Neuron (in vitro differentiated cells): ENCODE data around the gene GFER.

Experiments
- H2AFZ ChIP-seq: one replicate; pipeline ENCODE4 v1.6.1; 2013; ENCODE audit warnings: low read depth, mild to moderate bottlenecking, inconsistent platforms, low read length, moderate library complexity
- H3K27me3 ChIP-seq: one replicate; pipeline ENCODE4 v1.6.1; 2013; ENCODE audit warnings: low read length; ENCODE audit not compliant: insufficient read depth
- H3K36me3 ChIP-seq: one replicate; pipeline ENCODE4 v1.6.1; 2013; ENCODE audit warnings: low read length; ENCODE audit not compliant: insufficient read depth
- H3K4me1 ChIP-seq: one replicate; pipeline ENCODE4 v1.6.1; 2013; ENCODE audit warnings: low read length; ENCODE audit not compliant: insufficient read depth
- H3K4me3 ChIP-seq: 2 replicates; pipeline ENCODE4 v1.5.1; 2013; ENCODE audit warnings: mild to moderate bottlenecking, low read length, moderate library complexity
- H3K9me3 ChIP-seq: one replicate; pipeline ENCODE4 v1.6.1; 2013; ENCODE audit warnings: low read length

The GFER gene

DNA sequence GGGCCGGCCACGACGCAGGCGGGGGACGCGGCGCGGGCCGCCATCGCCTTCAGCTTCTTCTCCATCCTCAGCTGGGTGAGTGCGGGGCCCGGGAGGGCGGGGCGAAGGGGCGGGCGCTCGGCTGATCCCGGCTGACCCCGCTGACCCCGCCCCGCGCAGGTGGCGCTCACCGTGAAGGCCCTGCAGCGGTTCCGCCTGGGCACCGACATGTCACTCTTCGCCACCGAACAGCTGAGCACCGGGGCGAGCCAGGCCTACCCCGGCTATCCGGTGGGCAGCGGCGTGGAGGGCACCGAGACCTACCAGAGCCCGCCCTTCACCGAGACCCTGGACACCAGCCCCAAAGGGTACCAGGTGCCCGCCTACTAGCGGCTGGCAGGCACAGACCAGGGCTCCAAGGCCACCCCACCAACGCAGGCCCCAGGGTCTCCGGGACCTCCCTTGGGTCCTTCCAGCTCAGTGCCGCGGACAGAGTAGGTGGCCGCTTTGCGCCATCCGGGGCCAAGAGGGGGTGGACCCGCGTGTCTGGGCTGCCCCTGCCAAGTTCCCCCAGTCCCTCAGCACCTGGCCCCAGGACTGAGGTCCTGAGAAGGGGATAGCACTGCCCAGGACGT, 8.8 kb downstream of the GFER start:
- no peak overlapping the region for H3K4me3 ChIP-seq

DNA sequence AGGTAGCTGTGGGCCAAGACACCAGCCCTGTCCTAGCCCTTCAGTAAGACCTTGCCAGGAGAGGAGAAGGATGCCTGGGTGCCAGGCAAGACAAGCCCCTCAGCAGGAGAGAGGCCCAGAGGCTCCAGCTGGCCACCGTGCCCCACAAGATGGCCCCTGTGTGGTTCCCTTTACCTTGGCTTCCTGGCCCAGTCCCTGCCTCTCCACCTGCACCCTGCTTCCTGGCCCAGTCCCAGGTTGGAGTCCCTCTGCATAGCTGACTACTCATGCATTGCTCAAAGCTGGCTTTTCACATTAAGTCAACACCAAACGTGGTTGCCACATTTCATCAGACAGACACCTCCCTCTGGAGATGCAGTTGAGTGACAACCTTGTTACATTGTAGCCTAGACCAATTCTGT, 9.7 kb downstream of the GFER start:
- Histone ChIP-seq H3K36me3 (peaks cover 17% of the 10 kb centered on the region), H3K4me1 (peaks cover 10% of the 10 kb centered on the region), H3K9me3 (no peaks in the 10 kb centered on the region), H3K4me3 (no peak overlapping the region), H2AFZ (no peak overlapping the region), H3K27me3 (peaks cover 30% of the 10 kb centered on the region)

More for the DNA sequence above, 8.8 kb downstream of the GFER start:
- peaks cover 30% of the 10 kb centered on the region for H3K27me3 ChIP-seq
- H3K36me3 ChIP-seq = peaks cover 9% of the 10 kb centered on the region
- no peaks in the 10 kb centered on the region for H3K9me3 ChIP-seq
- peaks cover 10% of the 10 kb centered on the region for H3K4me1 ChIP-seq
- H2AFZ ChIP-seq = no peak overlapping the region

DNA sequence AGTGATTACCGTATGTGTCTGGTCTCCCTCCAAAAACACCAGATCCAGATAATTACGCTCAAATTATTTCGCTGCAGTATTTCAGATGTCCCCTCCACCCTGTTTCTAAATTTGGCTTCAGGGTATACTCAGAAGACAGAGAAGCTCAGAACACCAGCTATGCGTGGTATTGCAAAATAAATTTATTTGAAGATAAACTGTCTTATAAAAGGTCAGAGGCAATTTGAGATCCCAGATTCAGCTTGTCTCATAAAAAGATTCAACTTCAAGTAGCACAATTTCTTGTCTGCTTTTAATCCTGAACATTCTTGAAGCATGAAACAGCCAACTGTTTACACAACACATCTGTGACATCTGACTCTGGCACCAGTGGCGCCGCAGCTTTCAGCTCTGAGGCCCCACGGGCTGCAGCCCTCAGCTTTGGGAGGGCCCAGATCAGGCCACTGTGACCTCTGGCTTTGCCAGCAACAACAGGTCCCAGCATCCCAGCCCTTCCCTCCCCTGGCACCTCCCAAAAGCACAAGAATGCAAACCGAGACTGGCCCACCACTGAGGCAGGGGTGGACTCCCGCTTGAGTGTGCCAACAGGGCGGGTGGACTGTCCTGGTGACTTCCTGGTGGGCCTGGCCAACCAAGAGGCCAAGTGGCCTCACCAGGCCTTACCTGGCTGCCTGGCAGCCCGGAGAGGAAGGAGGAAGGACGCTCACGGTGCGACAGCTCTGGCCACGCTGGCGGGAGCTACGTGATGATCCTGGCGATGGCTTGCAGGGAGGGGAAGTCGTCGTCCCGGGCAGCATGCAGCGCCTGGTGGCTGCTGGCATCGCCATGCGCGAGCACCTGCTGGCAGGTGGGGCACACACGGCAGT, 13.7 kb downstream of the GFER start:
- Histone ChIP-seq H2AFZ (no peak overlapping the region), H3K4me1 (no peaks in the 10 kb centered on the region), H3K27me3 (peaks cover 5% of the 10 kb centered on the region), H3K4me3 (no peak overlapping the region), H3K9me3 (no peaks in the 10 kb centered on the region), H3K36me3 (peaks cover 55% of the 10 kb centered on the region)

DNA sequence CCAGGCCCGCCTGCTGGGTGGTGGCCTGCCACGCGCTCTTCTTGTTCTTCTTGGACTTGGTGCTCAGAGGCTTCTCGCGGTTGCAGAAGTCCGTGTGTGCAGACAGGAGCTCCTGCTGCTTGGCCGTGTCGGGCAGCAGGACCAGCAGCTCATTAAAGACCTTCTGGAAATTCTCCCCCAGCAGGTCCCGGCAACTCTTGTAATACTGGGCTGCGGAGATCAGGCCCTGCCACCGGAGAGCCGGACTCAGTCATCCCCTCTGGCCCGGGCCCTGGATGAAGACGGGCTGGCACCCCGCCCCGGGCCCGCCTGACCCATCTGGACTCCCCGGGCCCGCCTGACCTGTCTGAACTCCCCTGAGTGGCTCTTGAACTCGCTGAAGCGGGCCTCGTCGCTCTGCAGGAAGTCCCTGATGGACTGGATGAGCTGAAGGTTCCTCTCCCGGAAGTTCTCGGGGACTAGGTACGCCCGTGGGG, 14.4 kb downstream of the GFER start:
- H3K4me1 ChIP-seq = no peaks in the 10 kb centered on the region
- H3K9me3 ChIP-seq = no peaks in the 10 kb centered on the region
- no peak overlapping the region for H2AFZ ChIP-seq
- peaks cover 61% of the 10 kb centered on the region for H3K36me3 ChIP-seq
- H3K27me3 ChIP-seq = peaks cover under 1% of the 10 kb centered on the region
- no peak overlapping the region for H3K4me3 ChIP-seq

DNA sequence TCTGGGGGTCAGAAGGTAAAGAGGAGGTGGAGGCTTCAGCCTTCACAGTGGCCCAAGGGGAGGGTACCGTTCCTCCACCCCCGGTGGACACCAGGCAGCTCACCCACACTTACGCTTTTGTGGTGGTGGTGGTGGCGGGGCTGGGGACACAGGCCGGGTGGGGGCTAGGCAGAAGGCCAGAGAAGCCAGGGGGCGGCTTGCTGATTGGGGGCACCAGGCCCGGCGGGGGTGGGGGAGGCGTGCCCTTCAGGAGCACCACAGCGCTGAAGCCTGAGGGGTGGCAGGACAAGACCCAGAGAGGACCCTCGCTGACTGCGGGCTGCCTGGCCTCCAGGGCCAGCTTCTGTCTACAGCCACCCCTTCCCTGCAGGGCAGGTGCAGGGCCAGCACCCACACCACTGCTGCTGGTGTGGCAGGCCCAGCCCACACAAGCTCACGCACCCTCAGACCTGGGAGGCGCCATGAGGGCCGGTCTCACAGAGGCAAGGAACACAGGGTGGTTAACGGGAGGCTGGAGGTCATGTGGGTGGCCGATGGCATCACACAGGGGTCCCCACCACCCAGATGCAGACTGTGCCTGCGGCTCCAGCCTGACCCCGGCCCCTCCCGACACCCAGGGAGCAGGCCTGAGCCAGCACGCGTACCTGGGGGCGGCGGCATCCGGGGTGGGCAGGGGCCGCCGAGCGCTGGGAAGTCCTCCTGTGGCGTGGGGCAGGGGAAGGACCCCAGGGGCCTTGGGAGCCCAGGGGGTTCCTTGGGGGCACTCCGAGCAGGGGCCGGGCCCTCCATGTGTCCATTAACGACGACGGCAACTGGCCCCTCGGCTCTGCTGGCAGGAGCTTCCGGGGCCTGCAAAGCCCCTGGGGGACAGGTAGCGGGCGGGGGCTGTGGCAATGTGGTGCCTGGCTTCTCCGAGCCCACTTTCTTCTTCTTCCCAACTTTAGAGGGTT, 15.1 kb downstream of the GFER start:
- peaks cover 5% of the 10 kb centered on the region for H3K4me1 ChIP-seq
- H3K9me3 ChIP-seq = no peaks in the 10 kb centered on the region
- H3K4me3 ChIP-seq = no peak overlapping the region
- H3K36me3 ChIP-seq = peaks cover 63% of the 10 kb centered on the region
- no peak overlapping the region for H2AFZ ChIP-seq
- H3K27me3 ChIP-seq = no peaks in the 10 kb centered on the region

DNA sequence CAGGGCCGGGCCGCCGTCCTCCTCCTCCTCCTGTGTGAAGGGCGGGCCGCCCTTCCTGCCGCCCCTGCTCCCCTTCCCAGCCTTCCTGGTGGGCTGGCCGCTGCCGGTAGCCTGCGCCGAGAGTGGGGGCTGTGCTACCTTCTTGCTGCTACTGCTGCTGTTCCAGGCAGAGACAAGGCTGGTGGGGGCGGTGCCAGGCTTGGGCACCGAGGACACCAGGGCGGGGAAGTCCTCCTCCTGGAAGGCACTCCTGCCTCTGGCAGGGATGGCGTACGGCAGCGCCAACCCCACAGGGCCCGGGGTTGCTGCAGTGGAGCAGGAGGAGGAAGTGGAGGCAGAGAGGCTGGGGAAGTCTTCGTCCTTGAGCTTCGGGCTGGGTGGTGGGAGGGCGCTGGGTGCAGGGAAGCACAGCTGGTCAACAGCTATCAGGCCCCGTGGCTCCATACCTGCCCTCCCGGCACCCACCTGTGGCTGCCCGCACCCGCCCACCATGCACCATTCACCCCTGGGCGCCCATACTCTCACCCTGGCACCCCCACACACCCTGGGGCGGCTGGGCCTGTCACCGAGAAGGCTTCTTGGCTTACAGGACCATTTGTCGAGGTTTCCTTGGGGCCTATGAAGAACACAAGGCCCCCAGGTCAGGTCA, 16.0 kb downstream of the GFER start:
- peaks cover 63% of the 10 kb centered on the region for H3K36me3 ChIP-seq
- no peaks in the 10 kb centered on the region for H3K27me3 ChIP-seq
- no peak overlapping the region for H3K4me3 ChIP-seq
- H3K9me3 ChIP-seq = no peaks in the 10 kb centered on the region
- H2AFZ ChIP-seq = no peak overlapping the region
- peaks cover 13% of the 10 kb centered on the region for H3K4me1 ChIP-seq

DNA sequence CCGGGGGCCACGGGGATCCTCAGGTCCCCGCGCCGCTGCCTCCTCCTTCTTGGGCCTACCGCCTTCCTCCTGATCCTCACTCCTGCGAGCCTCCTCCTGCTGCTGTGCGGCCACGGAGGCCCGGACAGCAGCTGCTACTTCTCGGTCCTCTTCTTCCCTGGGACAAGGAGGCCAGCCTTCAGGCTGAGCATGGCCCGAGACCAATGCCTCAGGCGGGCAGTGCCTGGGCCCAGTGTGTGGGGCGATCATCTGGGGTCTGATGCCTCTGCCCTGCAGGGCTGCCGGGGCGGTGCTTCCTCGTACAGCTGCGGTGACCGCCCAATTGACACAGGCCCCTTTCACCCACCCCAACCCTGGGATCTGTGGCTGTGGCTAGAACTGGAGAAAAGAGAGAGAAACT, 17.0 kb downstream of the GFER start:
- Histone ChIP-seq H2AFZ (no peak overlapping the region), H3K9me3 (no peaks in the 10 kb centered on the region), H3K27me3 (no peaks in the 10 kb centered on the region), H3K36me3 (peaks cover 63% of the 10 kb centered on the region), H3K4me3 (no peak overlapping the region), H3K4me1 (peaks cover 22% of the 10 kb centered on the region)

DNA sequence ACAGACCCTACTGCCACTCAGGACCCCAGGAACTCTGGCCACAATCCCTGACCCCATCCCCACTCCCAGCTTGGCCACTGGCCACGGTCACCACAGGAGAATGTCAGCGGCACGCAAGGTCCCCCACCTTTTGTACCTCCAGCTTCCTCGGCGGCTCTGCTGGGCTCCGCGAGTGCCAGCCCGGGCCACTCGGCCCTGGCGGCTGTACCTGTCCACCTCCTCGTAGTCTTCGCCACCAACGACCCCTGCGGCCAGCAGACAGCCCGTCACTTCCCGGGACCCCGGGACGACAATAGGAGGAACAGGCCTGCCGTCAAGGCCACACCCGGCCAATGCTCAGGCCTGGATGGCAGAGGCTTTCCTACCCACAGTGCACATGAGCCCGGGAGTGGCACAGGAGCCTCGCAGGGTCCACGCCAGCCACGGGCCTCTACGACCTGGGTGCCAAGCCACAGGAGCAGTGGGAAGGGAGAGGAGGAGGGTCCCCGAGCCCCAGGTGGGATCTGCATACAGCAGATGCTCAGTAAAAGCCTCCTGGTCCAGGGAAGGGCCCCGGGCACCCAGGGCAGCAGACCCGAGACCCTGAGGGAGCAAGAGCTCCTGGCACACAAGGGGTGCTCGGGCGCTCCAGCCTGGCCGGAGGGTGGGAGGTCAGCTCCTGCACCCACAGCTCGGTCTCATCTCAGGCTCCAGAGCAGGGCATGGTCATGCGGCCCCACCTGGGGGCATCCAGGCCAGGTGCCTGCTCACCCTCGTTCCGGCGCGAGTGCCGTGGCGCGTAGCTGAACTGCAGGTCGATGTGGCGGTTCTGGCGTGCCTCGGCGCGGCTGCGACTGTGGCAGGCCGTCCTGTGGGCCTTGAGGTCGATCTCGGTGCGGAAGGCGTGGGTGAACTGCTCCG, 17.7 kb downstream of the GFER start:
- Histone ChIP-seq H3K27me3 (no peaks in the 10 kb centered on the region), H3K4me3 (no peak overlapping the region), H3K9me3 (no peaks in the 10 kb centered on the region), H2AFZ (no peak overlapping the region), H3K4me1 (peaks cover 24% of the 10 kb centered on the region), H3K36me3 (peaks cover 62% of the 10 kb centered on the region)

DNA sequence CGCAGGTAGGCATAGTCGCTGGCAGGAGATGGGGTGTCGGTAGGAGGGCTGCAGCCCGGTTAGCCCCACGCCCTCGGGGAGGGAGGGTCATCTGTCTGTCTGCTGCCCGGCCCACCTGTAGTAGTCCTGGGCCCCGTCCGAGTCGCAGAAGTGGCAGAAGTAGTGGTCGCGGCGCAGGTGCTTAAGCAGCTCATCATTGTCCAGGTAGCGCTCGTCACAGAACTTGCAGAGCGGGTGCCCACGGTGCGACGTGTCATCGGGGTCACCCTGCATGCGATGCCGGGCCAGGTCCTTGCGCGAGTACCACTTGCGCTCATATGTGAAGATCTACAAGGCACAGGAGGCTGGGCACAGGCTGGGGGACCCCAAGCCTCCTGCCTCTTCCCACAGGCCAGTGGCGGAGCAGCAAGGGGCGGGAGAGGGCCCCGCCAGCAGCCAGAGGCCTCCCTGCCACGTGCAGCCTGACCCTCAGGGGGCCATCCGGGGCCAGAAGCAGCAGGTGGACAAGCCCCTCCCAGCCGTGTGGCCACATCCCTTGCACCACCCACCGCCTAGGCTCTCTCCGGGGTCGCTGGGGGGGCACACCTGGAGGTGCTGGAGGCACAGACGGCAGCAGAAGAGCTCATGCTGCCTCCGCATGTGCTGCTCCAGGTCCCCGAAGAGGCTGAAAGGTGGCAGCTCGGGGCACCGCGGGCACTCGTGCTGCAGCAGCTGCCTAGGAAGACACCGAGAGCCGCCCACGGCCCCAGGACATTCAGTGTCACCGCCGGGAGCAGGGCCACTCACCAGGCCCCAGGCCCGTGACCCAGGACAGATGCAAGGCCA, 18.6 kb downstream of the GFER start:
- Histone ChIP-seq H3K27me3 (no peaks in the 10 kb centered on the region), H3K36me3 (peaks cover 56% of the 10 kb centered on the region), H2AFZ (no peak overlapping the region), H3K9me3 (no peaks in the 10 kb centered on the region), H3K4me1 (peaks cover 30% of the 10 kb centered on the region), H3K4me3 (no peak overlapping the region)

DNA sequence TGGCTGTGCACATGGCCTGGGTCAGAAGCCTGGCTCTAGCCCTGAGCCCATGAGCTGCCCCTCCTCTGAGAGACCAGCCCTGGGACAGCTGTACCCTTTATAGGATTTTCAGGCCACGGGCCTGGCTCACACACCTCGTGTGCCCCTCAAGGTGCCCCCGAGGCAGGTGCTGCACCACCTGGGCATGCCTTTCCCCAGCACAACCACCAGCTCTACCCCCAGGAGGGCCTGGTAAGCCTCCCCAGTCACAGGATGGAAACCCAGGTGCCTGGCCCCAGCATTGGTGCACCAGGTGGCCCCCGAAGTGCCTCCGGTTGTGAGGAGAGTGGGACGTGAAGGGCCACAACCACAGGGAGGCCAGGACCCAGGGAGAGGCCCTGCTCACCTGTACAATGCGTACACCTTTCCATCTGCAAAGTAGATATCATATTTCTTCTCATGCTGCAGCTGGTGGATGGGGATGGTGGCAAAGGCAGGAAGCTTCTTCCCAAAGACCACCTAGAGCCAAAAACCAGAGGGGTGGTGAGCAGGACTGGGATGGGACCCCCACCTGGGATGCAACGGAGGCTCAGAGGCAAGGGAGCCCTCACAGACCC, 19.3 kb downstream of the GFER start:
- H3K4me3 ChIP-seq = no peak overlapping the region
- H3K36me3 ChIP-seq = peaks cover 52% of the 10 kb centered on the region
- no peak overlapping the region for H2AFZ ChIP-seq
- no peaks in the 10 kb centered on the region for H3K9me3 ChIP-seq
- H3K27me3 ChIP-seq = no peaks in the 10 kb centered on the region
- H3K4me1 ChIP-seq = peaks cover 37% of the 10 kb centered on the region
